PC-9 (cell line): ENCODE measurements around the gene ZNF438. TPM values are rescaled to one million over a fixed set of nuclear protein-coding genes. Genes with fewer than 3 reads are reported as not detected.

Source experiments
- BruUV-seq: library from RNA; stranded (reverse); fragments of 400-500 nt; replicated peaks from 2 replicates; lab custom pipeline; 2021; lab: Mats Ljungman, UMichigan
- CTCF ChIA-PET: fragments of 300-600 bp; sonication (Branson Sonifier 250); formaldehyde crosslinking; loops from one replicate; lab custom pipeline; 2022; ENCODE audit warnings: antibody characterized with exemption; lab: Charles Lee
- POLR2A ChIA-PET: fragments of 300-600 bp; sonication (Branson Sonifier 250); formaldehyde crosslinking; loops from one replicate; lab custom pipeline; 2022; ENCODE audit warnings: antibody characterized with exemption; ENCODE audit not compliant: unreplicated experiment; lab: Charles Lee
- DNase-seq, 2 experiments: peaks; one replicate each; pipeline versions ENCODE4 v3.0.0 to v3.0.0-alpha.2; 2015 to 2022; ENCODE audit warnings: mixed read lengths in 1 of 2
- H2AFZ ChIP-seq: fragments of 200-600 bp; sonication (generic); 2 replicates; pipeline ENCODE4 v1.8.1; 2017; ENCODE audit warnings: antibody characterized with exemption
- H3F3A ChIP-seq: fragments of 200-600 bp; sonication (generic); 2 replicates; pipeline ENCODE4 v1.8.1; 2017; ENCODE audit warnings: antibody characterized with exemption, mild to moderate bottlenecking, low read depth; ENCODE audit not compliant: insufficient read depth
- H3K27ac ChIP-seq: fragments of 200-600 bp; sonication (generic); 2 replicates; pipeline ENCODE4 v1.6.1; 2016; ENCODE audit warnings: mixed run types
- H3K27me3 ChIP-seq: fragments of 200-600 bp; sonication (generic); 2 replicates; pipeline ENCODE4 v1.6.1; 2016; ENCODE audit warnings: low read depth, mixed run types; ENCODE audit not compliant: insufficient read depth
- H3K36me3 ChIP-seq: fragments of 200-600 bp; sonication (generic); 2 replicates; pipeline ENCODE4 v1.6.1; 2016; ENCODE audit warnings: low read depth, mixed run types
- H3K4me1 ChIP-seq: fragments of 200-600 bp; sonication (generic); replicated peaks from 2 replicates; pipeline ENCODE4 v1.6.1; 2016; ENCODE audit warnings: mixed run types; ENCODE audit not compliant: insufficient read depth
- H3K4me2 ChIP-seq: fragments of 200-600 bp; sonication (generic); 2 replicates; pipeline ENCODE4 v1.6.1; 2017; ENCODE audit warnings: mixed run types
- H3K4me3 ChIP-seq: fragments of 200-600 bp; sonication (generic); 2 replicates; pipeline ENCODE4 v1.6.1; 2016; ENCODE audit warnings: mixed run types
- H3K79me2 ChIP-seq: fragments of 200-600 bp; sonication (generic); 2 replicates; pipeline ENCODE4 v1.6.1; 2017; ENCODE audit warnings: low read depth, mixed run types
- H3K9me2 ChIP-seq: fragments of 200-600 bp; sonication (generic); 2 replicates; pipeline ENCODE4 v1.8.1; 2017; ENCODE audit warnings: mild to moderate bottlenecking; ENCODE audit not compliant: insufficient read depth
- H3K9me3 ChIP-seq: fragments of 200-600 bp; sonication (generic); 2 replicates; pipeline ENCODE4 v1.8.1; 2016; ENCODE audit warnings: low read depth; ENCODE audit not compliant: insufficient read depth
- H4K20me1 ChIP-seq: fragments of 200-600 bp; sonication (generic); 2 replicates; pipeline ENCODE4 v1.8.1; 2017; ENCODE audit not compliant: insufficient read depth
- EZH2 ChIP-seq: fragments of 200-600 bp; sonication (generic); IDR thresholded peaks from 2 replicates; pipeline ENCODE4 v1.8.0; 2017; ENCODE audit warnings: antibody characterized with exemption, low read depth
- intact Hi-C: fragments of 100-400 bp; cut with micrococcal nuclease; formaldehyde crosslinking; loops from one replicate; pipeline ENCODE4 v1.10.0; 2022; ENCODE audit not compliant: unreplicated experiment
- total RNA-seq: library from RNA; stranded (reverse); gene quantifications from 2 replicates; pipeline ENCODE4 v1.2.3, GENCODE V29; 2021
- TF ChIP-seq, protein P1 (sequence below): fragments of 200-600 bp; sonication (generic); conservative IDR thresholded peaks from 2 replicates; pipeline ENCODE4 v1.6.1; 2017; ENCODE audit warnings: mixed run types, antibody characterized with exemption, mild to moderate bottlenecking, moderate library complexity

Gene ZNF438
- total RNA-seq, 1 experiment from 2014 or later = 4.7 TPM

DNA sequence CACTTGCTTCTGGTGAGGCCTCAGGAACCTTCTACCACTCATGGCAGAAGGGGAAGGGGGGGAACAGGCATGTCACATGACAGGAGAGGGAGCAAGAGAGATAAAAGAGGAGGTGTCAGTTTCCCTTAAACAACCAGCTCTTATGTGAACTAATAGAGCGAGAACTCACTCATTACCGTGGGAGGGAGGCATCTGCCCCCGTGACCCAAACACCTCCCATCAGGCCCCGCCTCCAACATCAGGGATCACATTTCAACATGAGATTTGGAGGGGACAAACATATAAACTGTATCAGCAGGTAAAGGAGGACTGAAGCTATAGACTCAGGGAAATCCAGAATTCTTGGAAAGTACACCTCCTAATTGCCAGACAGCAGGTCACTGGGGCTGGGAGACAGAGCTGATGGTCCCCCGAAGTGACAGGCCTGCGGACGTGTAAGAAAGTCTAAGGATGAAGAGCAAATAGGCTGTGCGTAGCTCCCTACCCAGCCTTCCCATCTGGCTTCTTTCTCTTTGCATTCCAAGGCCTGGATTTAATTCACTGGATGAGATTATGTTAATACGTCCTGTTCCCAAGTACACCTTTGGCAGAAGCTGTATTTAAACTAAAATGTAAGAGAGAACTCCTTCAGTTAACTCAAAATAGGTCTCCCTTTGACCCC, 215.4 kb downstream of the ZNF438 start:
- Histone ChIP-seq H3K9me3 (no peaks in the 10 kb centered on the region), H4K20me1 (no peaks in the 10 kb centered on the region), H3K27ac (no peak overlapping the region), H2AFZ (no peak overlapping the region), H3K36me3 (no peaks in the 10 kb centered on the region), H3K4me3 (no peak overlapping the region), H3F3A (0 out of 2 replicates have a peak, but pooled peaks cover 5% of the 10 kb centered on the region), H3K79me2 (no peaks in the 10 kb centered on the region), H3K4me1 (peaks cover 12% of the 10 kb centered on the region; the same call in 1 of the 2 replicates), H3K9me2 (no peaks in the 10 kb centered on the region), H3K27me3 (no peaks in the 10 kb centered on the region), H3K4me2 (no peak overlapping the region)
- intact Hi-C loops = no loop called here
- DNase-seq = no peak
- ChIA-PET CTCF (no interaction called here), POLR2A (interaction anchor here (0.5 kb wide), 1 partner anchor 14 kb away, joined by 10 read pairs; no protein-coding TSS in a partner anchor)
- TF ChIP-seq, protein P1, sequence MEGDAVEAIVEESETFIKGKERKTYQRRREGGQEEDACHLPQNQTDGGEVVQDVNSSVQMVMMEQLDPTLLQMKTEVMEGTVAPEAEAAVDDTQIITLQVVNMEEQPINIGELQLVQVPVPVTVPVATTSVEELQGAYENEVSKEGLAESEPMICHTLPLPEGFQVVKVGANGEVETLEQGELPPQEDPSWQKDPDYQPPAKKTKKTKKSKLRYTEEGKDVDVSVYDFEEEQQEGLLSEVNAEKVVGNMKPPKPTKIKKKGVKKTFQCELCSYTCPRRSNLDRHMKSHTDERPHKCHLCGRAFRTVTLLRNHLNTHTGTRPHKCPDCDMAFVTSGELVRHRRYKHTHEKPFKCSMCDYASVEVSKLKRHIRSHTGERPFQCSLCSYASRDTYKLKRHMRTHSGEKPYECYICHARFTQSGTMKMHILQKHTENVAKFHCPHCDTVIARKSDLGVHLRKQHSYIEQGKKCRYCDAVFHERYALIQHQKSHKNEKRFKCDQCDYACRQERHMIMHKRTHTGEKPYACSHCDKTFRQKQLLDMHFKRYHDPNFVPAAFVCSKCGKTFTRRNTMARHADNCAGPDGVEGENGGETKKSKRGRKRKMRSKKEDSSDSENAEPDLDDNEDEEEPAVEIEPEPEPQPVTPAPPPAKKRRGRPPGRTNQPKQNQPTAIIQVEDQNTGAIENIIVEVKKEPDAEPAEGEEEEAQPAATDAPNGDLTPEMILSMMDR = no peak
- no peak for TF ChIP-seq EZH2
- BruUV-seq = no TSS peak

DNA sequence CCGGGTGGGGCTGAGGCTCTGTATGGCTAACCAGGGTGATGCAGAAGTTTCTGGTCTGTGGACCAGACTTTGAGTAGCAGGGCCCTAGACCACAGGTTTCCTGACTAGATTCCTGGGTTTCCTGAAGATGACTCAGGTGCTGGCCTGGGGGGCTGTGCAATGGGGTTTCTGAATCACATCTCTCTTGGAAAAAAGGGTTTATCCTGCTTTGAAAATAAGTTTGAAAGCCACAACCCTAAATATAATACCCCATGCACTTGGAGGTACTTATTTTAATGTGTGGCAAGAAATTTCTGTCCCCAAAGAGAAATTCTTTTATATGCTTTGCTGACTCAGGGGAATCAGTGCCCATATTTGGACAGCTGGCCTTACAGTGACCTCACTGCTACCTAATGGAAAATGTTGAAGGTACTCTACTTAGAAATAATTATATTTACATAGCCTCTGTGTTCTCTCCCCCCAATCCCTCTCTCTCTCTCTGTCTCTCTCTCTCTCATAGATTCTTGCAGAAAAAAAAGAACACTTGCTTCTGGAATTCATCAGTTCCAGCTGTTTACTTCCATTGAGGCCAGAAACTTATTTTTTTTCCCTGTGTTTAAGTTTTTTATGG, 217.7 kb downstream of the ZNF438 start:
- Histone ChIP-seq H2AFZ (no peak overlapping the region), H3K27me3 (no peaks in the 10 kb centered on the region), H3K79me2 (no peaks in the 10 kb centered on the region), H3K9me2 (no peaks in the 10 kb centered on the region), H4K20me1 (no peaks in the 10 kb centered on the region), H3K4me3 (no peak overlapping the region), H3K36me3 (no peaks in the 10 kb centered on the region), H3K4me1 (peaks cover 12% of the 10 kb centered on the region; the same call in 1 of the 2 replicates), H3K27ac (no peak overlapping the region), H3K9me3 (no peaks in the 10 kb centered on the region), H3K4me2 (no peak overlapping the region; the same call in 1 of the 2 replicates), H3F3A (0 out of 2 replicates have a peak, but pooled peaks cover 5% of the 10 kb centered on the region)
- BruUV-seq = no TSS peak
- ChIA-PET CTCF (interaction anchor here (0.5 kb wide), 1 partner anchor 768 kb away, joined by 3 read pairs; no protein-coding TSS in a partner anchor), POLR2A (no interaction called here)
- no peak for DNase-seq
- intact Hi-C loops = no loop called here
- no peak for TF ChIP-seq EZH2
- TF ChIP-seq, protein P1 = no peak

DNA sequence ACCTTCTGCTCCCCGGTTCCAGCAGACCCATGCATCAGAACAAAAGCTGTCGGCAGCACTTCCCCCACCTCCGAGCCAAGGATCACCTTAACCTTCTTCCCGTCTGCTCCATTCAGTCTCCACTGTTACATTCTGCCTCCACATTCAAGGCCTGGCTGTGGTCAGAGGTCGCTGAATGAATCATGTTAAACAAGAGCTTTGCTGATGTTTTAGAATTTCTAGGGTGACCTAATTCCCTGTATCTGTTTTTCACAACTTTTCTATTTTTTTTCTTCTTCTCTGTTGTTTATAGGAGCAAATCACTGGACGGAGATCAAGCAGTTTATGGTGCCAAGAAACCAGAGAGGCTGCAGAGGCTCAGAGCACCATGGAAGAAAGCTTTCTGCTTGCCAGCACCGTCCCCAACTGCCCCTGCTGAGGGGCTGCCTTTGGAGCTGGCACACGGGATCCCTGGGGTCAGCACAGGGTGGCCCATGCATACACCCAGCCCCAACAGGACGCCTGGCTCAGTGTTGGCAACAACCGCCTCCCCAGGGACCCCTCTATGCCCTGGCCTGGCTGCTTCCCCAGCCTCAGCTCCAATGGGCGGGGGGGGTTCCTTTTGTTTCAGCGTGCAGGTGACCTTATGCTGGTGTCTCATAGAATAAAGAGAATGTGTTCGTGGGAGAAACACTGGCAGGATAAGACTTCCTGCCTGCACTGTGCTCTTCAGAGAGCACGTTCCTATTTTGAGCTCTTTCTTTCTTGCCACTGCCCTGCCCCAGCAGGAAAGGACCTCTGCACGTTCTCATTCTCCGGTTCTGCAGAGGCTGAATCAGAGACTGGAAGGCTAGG, 219.4 kb downstream of the ZNF438 start:
- Histone ChIP-seq H3K9me3 (no peaks in the 10 kb centered on the region), H3K27ac (no peak overlapping the region), H3K4me1 (peaks cover 12% of the 10 kb centered on the region; the same call in 1 of the 2 replicates), H2AFZ (no peak overlapping the region), H3K79me2 (no peaks in the 10 kb centered on the region), H3K27me3 (no peaks in the 10 kb centered on the region), H3K4me2 (no peak overlapping the region), H3K36me3 (no peaks in the 10 kb centered on the region), H3F3A (0 out of 2 replicates have a peak, but pooled peaks cover 5% of the 10 kb centered on the region), H3K4me3 (no peak overlapping the region), H3K9me2 (no peaks in the 10 kb centered on the region), H4K20me1 (no peaks in the 10 kb centered on the region)
- TF ChIP-seq, protein P1 = no peak
- TF ChIP-seq EZH2 = no peak
- ChIA-PET CTCF (no interaction called here), POLR2A (no interaction called here)
- no peak for DNase-seq
- intact Hi-C loops = no loop called here
- no TSS peak for BruUV-seq
